Gastroesophageal sphincter (tissue), 3 donors: ENCODE measurements around the gene LELP1.
"Not testable (repeated sequence)": the region's sequence is repeated elsewhere in the genome, so short reads cannot be mapped to it uniquely, and the experiment has no call there.

ENCODE experiments used
- CTCF ChIP-seq, 4 experiments: fragments of 200-600 bp in 2 of 4; fragments of 450-650 bp in 2 of 4; sonication (generic) in 1 of 4; IDR thresholded peaks; one replicate each; pipeline ENCODE4 v1.5.1; 2017 to 2019; ENCODE audit warnings: antibody characterized with exemption in 4 of 4, mild to moderate bottlenecking in 2 of 4, moderate library complexity in 2 of 4
- EP300 ChIP-seq: sonication (generic); formaldehyde crosslinking; IDR thresholded peaks from one replicate; pipeline ENCODE4 v1.6.1; 2017; ENCODE audit warnings: antibody characterized with exemption, mild to moderate bottlenecking
- POLR2AphosphoS5 ChIP-seq: sonication (generic); formaldehyde crosslinking; IDR thresholded peaks from one replicate; pipeline ENCODE4 v1.6.1; 2017; ENCODE audit warnings: antibody characterized with exemption

GRCh38 chr1:153188301-153188700 lies 14.9 kb upstream of the LELP1 start:
- not testable (repeated sequence) for TF ChIP-seq EP300; POLR2AphosphoS5; CTCF (IDR thresholded peaks at IDR 0.05)
